GM18505 (cell line): ENCODE data around the gene TMEM44.
A peak's percentile ranks its signal among the peaks of the same experiment; 100 is the strongest.

Experiments
- ATAC-seq: cut with Tn5 transposase; IDR thresholded peaks from one replicate; pipeline ENCODE4 v1.9.1; 2021; ENCODE audit not compliant: unreplicated experiment
- POLR2A ChIP-seq: IDR thresholded peaks from 4 replicates; pipeline ENCODE4 v1.6.1; 2011; ENCODE audit warnings: borderline replicate concordance; ENCODE audit not compliant: insufficient read depth, insufficient read length; ENCODE audit errors: extremely low read depth

Gene TMEM44

GRCh38 chr3:194633349-194634004 lies at the start of gene TMEM44:
Gene TMEM44 (minus strand): TSS chr3:194633419. CDS start chr3:194633215, 204 bp downstream.
- peak; percentile 41 for TF ChIP-seq POLR2A
- ATAC-seq, result peak; percentile 80

GRCh38 chr3:194682694-194683310 lies 49.6 kb upstream of the TMEM44 start:
- no peak for ATAC-seq
- TF ChIP-seq POLR2A, result no peak

GRCh38 chr3:194682189-194682693 lies 49.0 kb upstream of the TMEM44 start:
- no peak for TF ChIP-seq POLR2A

GRCh38 chr3:194680888-194681615 lies 47.8 kb upstream of the TMEM44 start:
- TF ChIP-seq POLR2A, result no peak
- ATAC-seq, result no peak

More at GRCh38 chr3:194682189-194682693, 49.0 kb upstream of the TMEM44 start:
- ATAC-seq, result no peak

- no peak for TF ChIP-seq POLR2A
- no peak for ATAC-seq
These were observed 43.3 kb upstream of the TMEM44 start for GRCh38 chr3:194676471-194676870.

GRCh38 chr3:194675680-194676079 lies 42.5 kb upstream of the TMEM44 start:
- no peak for TF ChIP-seq POLR2A
- no peak for ATAC-seq

- no peak for ATAC-seq
- no peak for TF ChIP-seq POLR2A
These were observed 41.9 kb upstream of the TMEM44 start for GRCh38 chr3:194675081-194675640.

GRCh38 chr3:194673761-194674160 lies 40.5 kb upstream of the TMEM44 start:
- ATAC-seq, result no peak
- TF ChIP-seq POLR2A, result no peak

GRCh38 chr3:194672876-194673275 lies 39.7 kb upstream of the TMEM44 start:
- ATAC-seq, result no peak
- no peak for TF ChIP-seq POLR2A

- peak; percentile 92 for ATAC-seq
- TF ChIP-seq POLR2A, result peak; percentile 76
These were observed 38.9 kb upstream of the TMEM44 start, which contains the start of gene LSG1 for GRCh38 chr3:194671900-194672808. Gene LSG1 (minus strand): TSS chr3:194672191. CDS start chr3:194672162, 29 bp downstream.

- no peak for TF ChIP-seq POLR2A
- ATAC-seq, result no peak
These were observed 38.3 kb upstream of the TMEM44 start for GRCh38 chr3:194671511-194671899.

GRCh38 chr3:194667363-194667762 lies 34.1 kb upstream of the TMEM44 start:
- TF ChIP-seq POLR2A, result no peak
- no peak for ATAC-seq

GRCh38 chr3:194664857-194665256 lies 31.6 kb upstream of the TMEM44 start:
- TF ChIP-seq POLR2A, result no peak
- ATAC-seq, result no peak

GRCh38 chr3:194661946-194662345 lies 28.7 kb upstream of the TMEM44 start:
- no peak for ATAC-seq
- no peak for TF ChIP-seq POLR2A
